K562 (cell line): Measurements from ENCODE around the gene CSF2. TPM values are rescaled to one million over a fixed set of nuclear protein-coding genes. Genes with fewer than 3 reads are reported as not detected.

Experiments used
- ATAC-seq: fragments of 200-7000 bp; cut with Tn5 transposase; 3 replicates; pipeline ENCODE4 v1.9.1; 2020; ENCODE audit warnings: moderate library complexity
- BruUV-seq: library from RNA; stranded (reverse); fragments of 400-500 nt; replicated peaks from 2 replicates; lab custom pipeline; 2021; lab: Mats Ljungman, UMichigan
- CTCF ChIA-PET: fragments of 300-600 bp; formaldehyde crosslinking; extraction: SDS; loops from one replicate; lab custom pipeline; 2021; ENCODE audit warnings: low intra/inter-chr PET ratio; lab: Yijun Ruan, JAX
- POLR2A ChIA-PET: fragments of 300-600, 350-650 bp; sonication (Branson Sonifier 250); formaldehyde crosslinking; extraction: SDS; loops from one replicate; lab custom pipeline; 2021; ENCODE audit warnings: antibody characterized with exemption, inconsistent platforms; lab: Yijun Ruan, JAX
- DNase-seq, 4 experiments: peaks; one replicate each; pipeline versions ENCODE4 v3.0.0 to v3.0.0-alpha.2; 2011 to 2018; ENCODE audit warnings: low spot score in 3 of 4, mixed read lengths in 3 of 4; ENCODE audit errors: extremely low read depth in 1 of 4
- FAIRE-seq: peaks from 2 replicates; lab custom pipeline; 2011; peaks lifted over from hg19 to GRCh38; lab: Jason Lieb, UNC
- H2AFZ ChIP-seq: 2 replicates; pipeline ENCODE4 v1.6.0; 2011; ENCODE audit warnings: low read depth, low read length, control low read depth, inconsistent platforms
- H3K27ac ChIP-seq: fragments of 200-600 bp; 3 replicates; pipeline ENCODE4 v1.8.0; 2011; ENCODE audit warnings: low read depth, mild to moderate bottlenecking, control low read depth, inconsistent platforms, low read length, moderate library complexity, mixed read lengths; ENCODE audit errors: extremely low read depth
- H3K27me3 ChIP-seq, 2 experiments: fragments of 300-600 bp in 1 of 2; 2 replicates in 1 of 2; 3 replicates in 1 of 2; pipeline versions ENCODE4 v1.6.0 to v1.8.0; 2011; ENCODE audit warnings: inconsistent platforms in 2 of 2, low read length in 2 of 2, mild to moderate bottlenecking in 1 of 2, mixed read lengths in 1 of 2, moderate library complexity in 1 of 2; ENCODE audit not compliant: control insufficient read depth in 2 of 2, insufficient read depth in 2 of 2
- H3K36me3 ChIP-seq: fragments of 300-600 bp; 3 replicates; pipeline ENCODE4 v1.8.0; 2011; ENCODE audit warnings: mild to moderate bottlenecking, low read length, inconsistent platforms; ENCODE audit not compliant: control insufficient read depth, insufficient read depth
- H3K4me1 ChIP-seq, 2 experiments: fragments of 200-600 bp in 1 of 2; replicated peaks in 1 of 2; 2 replicates in 1 of 2; 3 replicates in 1 of 2; pipeline versions ENCODE4 v1.5.1 to v1.8.0; 2011; ENCODE audit warnings: inconsistent platforms in 2 of 2, low read length in 2 of 2, mild to moderate bottlenecking in 1 of 2, mixed read lengths in 1 of 2, moderate library complexity in 1 of 2; ENCODE audit not compliant: control insufficient read depth in 2 of 2, insufficient read depth in 2 of 2
- H3K4me2 ChIP-seq: 2 replicates; pipeline ENCODE4 v1.6.1; 2011; ENCODE audit warnings: low read length, control low read depth, inconsistent platforms, mixed read lengths; ENCODE audit not compliant: insufficient read depth
- H3K4me3 ChIP-seq: fragments of 200-600 bp; sonication (generic), shearing (Covaris generic); 2 replicates; pipeline ENCODE4 v1.5.1; 2016; ENCODE audit warnings: control low read depth, inconsistent platforms
- H3K79me2 ChIP-seq: fragments of 200-600 bp; 3 replicates; pipeline ENCODE4 v1.8.0; 2011; ENCODE audit warnings: low read length, inconsistent platforms; ENCODE audit not compliant: control insufficient read depth, insufficient read depth
- H3K9ac ChIP-seq, 2 experiments: 2 replicates each; pipeline versions ENCODE4 v1.6.0 to v1.6.1; 2011; ENCODE audit warnings: low read depth in 2 of 2, low read length in 2 of 2, control low read depth in 1 of 2, inconsistent platforms in 1 of 2, mild to moderate bottlenecking in 1 of 2, mixed read lengths in 1 of 2; ENCODE audit not compliant: insufficient read depth in 1 of 2
- H3K9me1 ChIP-seq: one replicate; pipeline ENCODE4 v1.6.0; 2011; ENCODE audit warnings: inconsistent platforms, mild to moderate bottlenecking, low read length, moderate library complexity; ENCODE audit not compliant: control insufficient read depth, insufficient read depth
- H3K9me3 ChIP-seq: replicated peaks from 2 replicates; pipeline ENCODE4 v1.5.1; 2011; ENCODE audit warnings: low read depth, low read length, inconsistent platforms; ENCODE audit not compliant: control insufficient read depth, insufficient read depth
- H4K20me1 ChIP-seq: replicated peaks from 2 replicates; pipeline ENCODE4 v1.6.1; 2011; ENCODE audit warnings: low read length, inconsistent platforms, mixed read lengths; ENCODE audit not compliant: control insufficient read depth, insufficient read depth
- WGBS: fragments of 100-300 bp; shearing (Covaris generic); methylation state at CpG from one replicate; pipeline ENCODE4 v1.1.6; 2016; ENCODE audit warnings: low coverage, mixed read lengths; ENCODE audit not compliant: insufficient coverage; ENCODE audit errors: missing lambda C conversion rate; 5-methylcytosine and 5-hydroxymethylcytosine counted together
- in situ Hi-C: fragments of 300-500 bp; cut with MboI; formaldehyde crosslinking; loops from 4 replicates; pipeline ENCODE4 v1.15.0; 2018; ENCODE audit warnings: inconsistent platforms, mixed read lengths
- intact Hi-C: fragments of 100-400 bp; cut with micrococcal nuclease; formaldehyde crosslinking; loops from 2 replicates; pipeline ENCODE4 v1.14.2; 2022
- polyA plus RNA-seq, 8 experiments: library from polyadenylated mRNA; depleted of rRNA in 4 of 8; stranded (reverse) in 5 of 8; unstranded in 3 of 8; fragments of >200 nt; fragmentation: Nextera tagmentation in 2 of 8; fragmentation: Illumina TruSeq in 1 of 8; extraction: Ambion mirVana in 2 of 8; extraction: Trizol in 1 of 8; gene quantifications; 2 replicates each; pipeline versions ENCODE4 v1.2.1 to v1.2.3, GENCODE V29; 2011 to 2014; ENCODE audit warnings: inconsistent platforms in 1 of 8, missing spikeins in 1 of 8
- total RNA-seq, 7 experiments: library from RNA; depleted of rRNA in 6 of 7; stranded (reverse); fragments of >200 nt in 6 of 7; fragmentation: Illumina TruSeq in 2 of 7; extraction: Trizol in 2 of 7; gene quantifications; 2 replicates each; pipeline versions ENCODE4 v1.2.1 to v1.2.3, GENCODE V29; 2011 to 2021; ENCODE audit warnings: low replicate concordance in 1 of 7
- TF ChIP-seq, protein P1 (sequence below): fragments of 450-650 bp; IDR thresholded peaks from 2 replicates; pipeline ENCODE4 v1.6.1; 2017; ENCODE audit warnings: antibody characterized with exemption
- TF ChIP-seq, protein P2 (sequence below): sonication (generic); formaldehyde crosslinking; IDR thresholded peaks from 2 replicates; pipeline ENCODE4 v1.8.1; 2023; ENCODE audit warnings: mild to moderate bottlenecking, missing genetic modification reagents

Gene CSF2
- total and polyA plus RNA-seq, 9 of the 15 experiments (the other 6 are each of a cell fraction or from before 2014, with no cell fraction given), result 0.25 to 0.29 TPM; not detected in 7

DNA sequence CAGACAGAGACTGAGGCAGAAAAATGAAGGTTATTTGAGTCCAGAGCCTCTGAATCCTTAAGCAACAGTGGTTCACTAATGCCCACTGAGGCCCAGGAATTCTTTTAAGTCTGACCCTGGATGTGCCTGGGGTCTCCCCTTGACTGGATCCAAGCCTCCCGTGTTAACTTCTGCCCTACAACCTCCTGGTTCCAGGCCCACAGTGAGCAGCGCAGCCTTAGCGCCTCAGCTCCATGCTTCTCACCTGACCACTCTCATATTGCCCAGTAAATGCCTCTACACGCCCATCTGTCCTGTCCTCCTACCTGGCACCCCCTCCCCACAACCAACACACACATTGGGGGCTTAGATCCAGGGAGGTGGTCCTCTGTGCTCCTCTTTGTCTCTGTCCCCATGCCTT is 6.7 kb upstream of the CSF2 start:
- ChIA-PET CTCF (interaction anchor here (0.6 to 3.4 kb wide), 3 partner anchors 43 to 435 kb away, joined by 3 to 20 read pairs (median 3); no protein-coding TSS in a partner anchor), POLR2A (interaction anchor here (0.7 kb wide), 1 partner anchor 288 kb away, joined by 4 read pairs; no protein-coding TSS in a partner anchor)
- no peak for ATAC-seq
- no peaks in the 10 kb centered on the region for H3K79me2 ChIP-seq
- intact Hi-C loops (loop anchor here (5.0 to 10.0 kb wide), 2 partner anchors 170 to 318 kb away; no protein-coding TSS in a partner anchor), in situ Hi-C loops (loop anchor here (5.0 to 25.0 kb wide), 4 partner anchors 110 to 430 kb away; no protein-coding TSS in a partner anchor)
- H4K20me1 ChIP-seq, result no peaks in the 10 kb centered on the region
- DNase-seq, result no peak
- peak overlapping the region in 1 of 2 experiments; percentile 47; a peak in 2 of 4 replicates for H3K9ac ChIP-seq
- no peak overlapping the region for H3K4me3 ChIP-seq
- H3K4me2 ChIP-seq, result no peak overlapping the region
- TF ChIP-seq, protein P1, sequence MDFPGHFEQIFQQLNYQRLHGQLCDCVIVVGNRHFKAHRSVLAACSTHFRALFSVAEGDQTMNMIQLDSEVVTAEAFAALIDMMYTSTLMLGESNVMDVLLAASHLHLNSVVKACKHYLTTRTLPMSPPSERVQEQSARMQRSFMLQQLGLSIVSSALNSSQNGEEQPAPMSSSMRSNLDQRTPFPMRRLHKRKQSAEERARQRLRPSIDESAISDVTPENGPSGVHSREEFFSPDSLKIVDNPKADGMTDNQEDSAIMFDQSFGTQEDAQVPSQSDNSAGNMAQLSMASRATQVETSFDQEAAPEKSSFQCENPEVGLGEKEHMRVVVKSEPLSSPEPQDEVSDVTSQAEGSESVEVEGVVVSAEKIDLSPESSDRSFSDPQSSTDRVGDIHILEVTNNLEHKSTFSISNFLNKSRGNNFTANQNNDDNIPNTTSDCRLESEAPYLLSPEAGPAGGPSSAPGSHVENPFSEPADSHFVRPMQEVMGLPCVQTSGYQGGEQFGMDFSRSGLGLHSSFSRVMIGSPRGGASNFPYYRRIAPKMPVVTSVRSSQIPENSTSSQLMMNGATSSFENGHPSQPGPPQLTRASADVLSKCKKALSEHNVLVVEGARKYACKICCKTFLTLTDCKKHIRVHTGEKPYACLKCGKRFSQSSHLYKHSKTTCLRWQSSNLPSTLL, result no peak
- TF ChIP-seq, protein P2, sequence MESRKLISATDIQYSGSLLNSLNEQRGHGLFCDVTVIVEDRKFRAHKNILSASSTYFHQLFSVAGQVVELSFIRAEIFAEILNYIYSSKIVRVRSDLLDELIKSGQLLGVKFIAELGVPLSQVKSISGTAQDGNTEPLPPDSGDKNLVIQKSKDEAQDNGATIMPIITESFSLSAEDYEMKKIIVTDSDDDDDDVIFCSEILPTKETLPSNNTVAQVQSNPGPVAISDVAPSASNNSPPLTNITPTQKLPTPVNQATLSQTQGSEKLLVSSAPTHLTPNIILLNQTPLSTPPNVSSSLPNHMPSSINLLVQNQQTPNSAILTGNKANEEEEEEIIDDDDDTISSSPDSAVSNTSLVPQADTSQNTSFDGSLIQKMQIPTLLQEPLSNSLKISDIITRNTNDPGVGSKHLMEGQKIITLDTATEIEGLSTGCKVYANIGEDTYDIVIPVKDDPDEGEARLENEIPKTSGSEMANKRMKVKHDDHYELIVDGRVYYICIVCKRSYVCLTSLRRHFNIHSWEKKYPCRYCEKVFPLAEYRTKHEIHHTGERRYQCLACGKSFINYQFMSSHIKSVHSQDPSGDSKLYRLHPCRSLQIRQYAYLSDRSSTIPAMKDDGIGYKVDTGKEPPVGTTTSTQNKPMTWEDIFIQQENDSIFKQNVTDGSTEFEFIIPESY, result 0 out of 2 replicates have a peak, but pooled peaks have one; percentile 36
- H3K27ac ChIP-seq, result no peak overlapping the region
- H3K27me3 ChIP-seq, result no peaks in the 10 kb centered on the region
- peaks cover 28 to 41% of the 10 kb centered on the region in 2 experiments for H3K4me1 ChIP-seq
- 68% methylated on average over 4 of the region's 4 CpGs for WGBS
- peak; percentile 11 for FAIRE-seq
- BruUV-seq, result no TSS peak
- no peak overlapping the region for H2AFZ ChIP-seq
- no peaks in the 10 kb centered on the region for H3K9me3 ChIP-seq
- H3K36me3 ChIP-seq, result no peaks in the 10 kb centered on the region
- no peaks in the 10 kb centered on the region for H3K9me1 ChIP-seq
